GM19468 (cell line): Measurements from ENCODE around the gene GNAS-AS1.

Source experiments
- ATAC-seq: cut with Tn5 transposase; IDR thresholded peaks from one replicate; pipeline ENCODE4 v1.9.1; 2021; ENCODE audit warnings: mild to moderate bottlenecking, moderate library complexity, moderate number of reproducible peaks; ENCODE audit not compliant: unreplicated experiment; ENCODE audit errors: extremely low read depth

Gene GNAS-AS1

GRCh38 chr20:58864346-58864745 is 13.6 kb upstream of the GNAS-AS1 start:
- no peak for ATAC-seq

GRCh38 chr20:58863044-58863790 is 12.5 kb upstream of the GNAS-AS1 start:
- no peak for ATAC-seq

- no peak for ATAC-seq
Observed at GRCh38 chr20:58855506-58856389, 5.0 kb upstream of the GNAS-AS1 start.

- no peak for ATAC-seq
Observed at GRCh38 chr20:58854638-58855471, 4.2 kb upstream of the GNAS-AS1 start.

- ATAC-seq = no peak
Observed at GRCh38 chr20:58853976-58854637, 3.4 kb upstream of the GNAS-AS1 start.

- no peak for ATAC-seq
Observed at GRCh38 chr20:58853466-58853865, 2.8 kb upstream of the GNAS-AS1 start.

GRCh38 chr20:58852543-58853271 is 2.0 kb upstream of the GNAS-AS1 start, which contains the start of gene GNAS:
Gene GNAS, plus strand, starts transcription at chr20:58852716.
- ATAC-seq = no peak

- ATAC-seq = no peak
Observed at GRCh38 chr20:58851969-58852458, 1.3 kb upstream of the GNAS-AS1 start.

GRCh38 chr20:58851221-58851968 is 693 bp upstream of the GNAS-AS1 start:
- ATAC-seq = no peak

GRCh38 chr20:58847463-58847862 is 3.2 kb downstream of the GNAS-AS1 start:
- ATAC-seq = no peak

- ATAC-seq = no peak
Observed at GRCh38 chr20:58845706-58846105, 5.0 kb downstream of the GNAS-AS1 start.

GRCh38 chr20:58843128-58843556 is 7.6 kb downstream of the GNAS-AS1 start:
- no peak for ATAC-seq

GRCh38 chr20:58842276-58842675 is 8.4 kb downstream of the GNAS-AS1 start:
- ATAC-seq = no peak

- ATAC-seq = no peak
Observed at GRCh38 chr20:58841539-58842264, 9.0 kb downstream of the GNAS-AS1 start.

GRCh38 chr20:58840816-58841538 is 9.7 kb downstream of the GNAS-AS1 start:
- ATAC-seq = no peak

- no peak for ATAC-seq
Observed at GRCh38 chr20:58839991-58840747, 10.5 kb downstream of the GNAS-AS1 start.
